GM12801 (cell line): ENCODE measurements around the gene MRPL55.

ENCODE experiments used
- TF ChIP-seq, protein P1 (sequence below): IDR thresholded peaks from one replicate; pipeline ENCODE4 v1.5.1; 2011; ENCODE audit warnings: control low read depth; ENCODE audit not compliant: insufficient read length; ENCODE audit errors: extremely low read depth

The MRPL55 gene

DNA sequence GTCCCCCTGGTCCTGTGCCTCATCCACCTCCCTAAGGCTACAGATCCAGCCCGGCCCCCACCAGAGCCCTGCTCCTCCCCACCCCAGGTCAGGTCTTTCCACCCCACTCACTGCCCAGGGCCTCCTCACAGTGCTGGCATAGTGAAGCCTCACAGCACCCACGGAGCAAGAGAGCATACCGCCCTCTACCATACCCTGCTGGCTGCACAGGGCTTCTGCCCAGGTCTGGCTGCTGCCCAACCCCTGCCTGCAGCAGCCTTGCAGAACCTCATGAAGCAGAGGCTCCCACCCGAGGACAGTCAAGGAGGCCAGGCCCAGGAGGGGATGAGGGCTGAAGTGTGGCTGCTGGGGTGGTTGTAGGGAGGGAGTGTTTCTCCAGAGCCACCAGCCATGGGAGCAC is 46.3 kb downstream of the MRPL55 start:
- TF ChIP-seq, protein P1, sequence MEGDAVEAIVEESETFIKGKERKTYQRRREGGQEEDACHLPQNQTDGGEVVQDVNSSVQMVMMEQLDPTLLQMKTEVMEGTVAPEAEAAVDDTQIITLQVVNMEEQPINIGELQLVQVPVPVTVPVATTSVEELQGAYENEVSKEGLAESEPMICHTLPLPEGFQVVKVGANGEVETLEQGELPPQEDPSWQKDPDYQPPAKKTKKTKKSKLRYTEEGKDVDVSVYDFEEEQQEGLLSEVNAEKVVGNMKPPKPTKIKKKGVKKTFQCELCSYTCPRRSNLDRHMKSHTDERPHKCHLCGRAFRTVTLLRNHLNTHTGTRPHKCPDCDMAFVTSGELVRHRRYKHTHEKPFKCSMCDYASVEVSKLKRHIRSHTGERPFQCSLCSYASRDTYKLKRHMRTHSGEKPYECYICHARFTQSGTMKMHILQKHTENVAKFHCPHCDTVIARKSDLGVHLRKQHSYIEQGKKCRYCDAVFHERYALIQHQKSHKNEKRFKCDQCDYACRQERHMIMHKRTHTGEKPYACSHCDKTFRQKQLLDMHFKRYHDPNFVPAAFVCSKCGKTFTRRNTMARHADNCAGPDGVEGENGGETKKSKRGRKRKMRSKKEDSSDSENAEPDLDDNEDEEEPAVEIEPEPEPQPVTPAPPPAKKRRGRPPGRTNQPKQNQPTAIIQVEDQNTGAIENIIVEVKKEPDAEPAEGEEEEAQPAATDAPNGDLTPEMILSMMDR: no peak

- TF ChIP-seq, protein P1: no peak
These were observed 46.9 kb downstream of the MRPL55 start for GRCh38 chr1:228062085-228062791.

- TF ChIP-seq, protein P1: no peak
These were observed 47.6 kb downstream of the MRPL55 start for GRCh38 chr1:228061411-228062084.

DNA sequence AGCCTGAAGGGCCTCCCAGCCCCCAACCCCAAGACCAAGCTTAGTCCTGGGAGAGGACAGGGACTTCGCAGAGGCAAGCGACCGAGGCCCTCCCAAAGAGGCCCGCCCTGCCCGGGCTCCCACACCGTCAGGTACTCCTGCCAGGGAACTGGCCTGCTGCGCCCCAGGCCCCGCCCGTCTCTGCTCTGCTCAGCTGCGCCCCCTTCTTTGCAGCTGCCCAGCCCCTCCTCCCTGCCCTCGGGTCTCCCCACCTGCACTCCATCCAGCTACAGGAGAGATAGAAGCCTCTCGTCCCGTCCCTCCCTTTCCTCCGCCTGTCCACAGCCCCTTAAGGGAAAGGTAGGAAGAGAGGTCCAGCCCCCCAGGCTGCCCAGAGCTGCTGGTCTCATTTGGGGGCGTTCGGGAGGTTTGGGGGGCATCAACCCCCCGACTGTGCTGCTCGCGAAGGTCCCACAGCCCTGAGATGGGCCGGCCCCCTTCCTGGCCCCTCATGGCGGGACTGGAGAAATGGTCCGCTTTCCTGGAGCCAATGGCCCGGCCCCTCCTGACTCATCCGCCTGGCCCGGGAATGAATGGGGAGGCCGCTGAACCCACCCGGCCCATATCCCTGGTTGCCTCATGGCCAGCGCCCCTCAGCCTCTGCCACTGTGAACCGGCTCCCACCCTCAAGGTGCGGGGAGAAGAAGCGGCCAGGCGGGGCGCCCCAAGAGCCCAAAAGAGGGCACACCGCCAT is 48.5 kb downstream of the MRPL55 start:
- TF ChIP-seq, protein P1: no peak

GRCh38 chr1:228059634-228060457 is 49.3 kb downstream of the MRPL55 start:
- TF ChIP-seq, protein P1: no peak

DNA sequence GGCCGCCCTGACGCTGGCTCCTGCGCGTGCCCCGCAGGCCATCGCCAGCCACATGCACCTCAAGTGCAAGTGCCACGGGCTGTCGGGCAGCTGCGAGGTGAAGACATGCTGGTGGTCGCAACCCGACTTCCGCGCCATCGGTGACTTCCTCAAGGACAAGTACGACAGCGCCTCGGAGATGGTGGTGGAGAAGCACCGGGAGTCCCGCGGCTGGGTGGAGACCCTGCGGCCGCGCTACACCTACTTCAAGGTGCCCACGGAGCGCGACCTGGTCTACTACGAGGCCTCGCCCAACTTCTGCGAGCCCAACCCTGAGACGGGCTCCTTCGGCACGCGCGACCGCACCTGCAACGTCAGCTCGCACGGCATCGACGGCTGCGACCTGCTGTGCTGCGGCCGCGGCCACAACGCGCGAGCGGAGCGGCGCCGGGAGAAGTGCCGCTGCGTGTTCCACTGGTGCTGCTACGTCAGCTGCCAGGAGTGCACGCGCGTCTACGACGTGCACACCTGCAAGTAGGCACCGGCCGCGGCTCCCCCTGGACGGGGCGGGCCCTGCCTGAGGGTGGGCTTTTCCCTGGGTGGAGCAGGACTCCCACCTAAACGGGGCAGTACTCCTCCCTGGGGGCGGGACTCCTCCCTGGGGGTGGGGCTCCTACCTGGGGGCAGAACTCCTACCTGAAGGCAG is 50.0 kb downstream of the MRPL55 start:
- TF ChIP-seq, protein P1: no peak
